Measurements from ENCODE around the gene TGFB2. TPM values are rescaled to one million over a fixed set of nuclear protein-coding genes. Genes with fewer than 3 reads are reported as not detected.

TGFB2 gene
- total RNA-seq, 4 donors from 2014 or later = 4.9 to 43.2 (median 12.0) TPM

- Histone ChIP-seq H3K36me3 (no peaks in the 10 kb centered on the region), H3K27ac (no peak overlapping the region), H3K9me3 (no peaks in the 10 kb centered on the region), H3K27me3 (no peaks in the 10 kb centered on the region), H3K4me1 (no peaks in the 10 kb centered on the region), H3K4me3 (no peak overlapping the region)
- TF ChIP-seq POLR2A (IDR thresholded peaks at IDR 0.05) (no peak), CTCF (IDR thresholded peaks at IDR 0.05) (no peak)
- DNase-seq = no peak
- intact Hi-C loops (cut with DNase I; ENCODE audit: low total_unique reads) = no loop called here
Measured at GRCh38 chr1:218413179-218413578, 68.0 kb downstream of the TGFB2 start.

GRCh38 chr1:218414060-218414728, 69.1 kb downstream of the TGFB2 start:
- H3K4me3 ChIP-seq = no peak overlapping the region
- DNase-seq = no peak
- no peaks in the 10 kb centered on the region for H3K9me3 ChIP-seq
- TF ChIP-seq POLR2A (IDR thresholded peaks at IDR 0.05) (no peak), CTCF (IDR thresholded peaks at IDR 0.05) (no peak)
- no peaks in the 10 kb centered on the region for H3K36me3 ChIP-seq
- H3K27ac ChIP-seq = no peak overlapping the region
- H3K4me1 ChIP-seq = no peaks in the 10 kb centered on the region
- H3K27me3 ChIP-seq = no peaks in the 10 kb centered on the region
- intact Hi-C loops (cut with DNase I; ENCODE audit: low total_unique reads) = no loop called here

GRCh38 chr1:218415726-218416125, 70.6 kb downstream of the TGFB2 start:
- Histone ChIP-seq H3K4me3 (no peak overlapping the region), H3K36me3 (no peaks in the 10 kb centered on the region), H3K27ac (no peak overlapping the region), H3K9me3 (no peaks in the 10 kb centered on the region), H3K27me3 (no peaks in the 10 kb centered on the region), H3K4me1 (no peaks in the 10 kb centered on the region)
- intact Hi-C loops (cut with DNase I; ENCODE audit: low total_unique reads) = no loop called here
- no peak for DNase-seq
- TF ChIP-seq POLR2A (IDR thresholded peaks at IDR 0.05) (no peak), CTCF (IDR thresholded peaks at IDR 0.05) (no peak)

GRCh38 chr1:218421531-218421930, 76.4 kb downstream of the TGFB2 start:
- Histone ChIP-seq H3K27me3 (no peaks in the 10 kb centered on the region), H3K36me3 (no peaks in the 10 kb centered on the region), H3K4me1 (no peaks in the 10 kb centered on the region), H3K9me3 (no peaks in the 10 kb centered on the region), H3K27ac (no peak overlapping the region), H3K4me3 (no peak overlapping the region)
- TF ChIP-seq POLR2A (IDR thresholded peaks at IDR 0.05) (no peak), CTCF (IDR thresholded peaks at IDR 0.05) (no peak)
- intact Hi-C loops (cut with DNase I; ENCODE audit: low total_unique reads) = no loop called here
- DNase-seq = no peak

- H3K27me3 ChIP-seq = no peaks in the 10 kb centered on the region
- H3K9me3 ChIP-seq = no peaks in the 10 kb centered on the region
- H3K4me3 ChIP-seq = no peak overlapping the region
- H3K27ac ChIP-seq = no peak overlapping the region
- TF ChIP-seq CTCF (IDR thresholded peaks at IDR 0.05) (no peak), POLR2A (IDR thresholded peaks at IDR 0.05) (no peak)
- intact Hi-C loops (cut with DNase I; ENCODE audit: low total_unique reads) = no loop called here
- no peaks in the 10 kb centered on the region for H3K36me3 ChIP-seq
- H3K4me1 ChIP-seq = no peaks in the 10 kb centered on the region
- DNase-seq = no peak
Measured at GRCh38 chr1:218424502-218424901, 79.4 kb downstream of the TGFB2 start.

All from uterus (tissue), 4 donors.